SK-N-MC (cell line): Measurements from ENCODE around the gene ARVCF.
"Not testable (repeated sequence)": the region's sequence is repeated elsewhere in the genome, so short reads cannot be mapped to it uniquely, and the experiment has no call there.

Experiments
- DNase-seq: peaks from one replicate; pipeline ENCODE4 v3.0.0-alpha.2; 2011; ENCODE audit warnings: low read depth, low spot score
- H3K27ac ChIP-seq: fragments of 200-600 bp; sonication (generic); 2 replicates; pipeline ENCODE4 v1.5.1; 2016; ENCODE audit warnings: mixed run types
- H3K36me3 ChIP-seq: fragments of 200-600 bp; sonication (generic); 2 replicates; pipeline ENCODE4 v1.6.1; 2017; ENCODE audit warnings: antibody characterized with exemption, low read length, mixed read lengths; ENCODE audit not compliant: insufficient read depth
- H3K4me3 ChIP-seq: fragments of 200-600 bp; sonication (generic); 2 replicates; pipeline ENCODE4 v1.5.1; 2016
- H3K9ac ChIP-seq: fragments of 200-600 bp; sonication (generic); 2 replicates; pipeline ENCODE4 v1.8.0; 2017; ENCODE audit warnings: mixed run types, mixed read lengths; ENCODE audit not compliant: insufficient read length
- H3K9me3 ChIP-seq: fragments of 200-600 bp; sonication (generic); 2 replicates; pipeline ENCODE4 v1.6.1; 2017; ENCODE audit warnings: low read depth, mild to moderate bottlenecking, antibody characterized with exemption, low read length, moderate library complexity, mixed read lengths
- EZH2 ChIP-seq: fragments of 200-600 bp; sonication (generic); IDR thresholded peaks from one replicate; pipeline ENCODE4 v1.6.1; 2017; ENCODE audit warnings: antibody characterized with exemption
- FOXP2 ChIP-seq: optimal IDR thresholded peaks from 2 replicates; pipeline ENCODE3; 2011; ENCODE audit warnings: mild to moderate bottlenecking, moderate library complexity; ENCODE audit not compliant: insufficient read depth; ENCODE audit errors: extremely low read length, control extremely low read depth
- POLR2AphosphoS5 ChIP-seq: IDR thresholded peaks from 2 replicates; pipeline ENCODE4 v1.6.1; 2012; ENCODE audit warnings: mild to moderate bottlenecking, low read depth, low read length, borderline replicate concordance

Gene ARVCF

DNA sequence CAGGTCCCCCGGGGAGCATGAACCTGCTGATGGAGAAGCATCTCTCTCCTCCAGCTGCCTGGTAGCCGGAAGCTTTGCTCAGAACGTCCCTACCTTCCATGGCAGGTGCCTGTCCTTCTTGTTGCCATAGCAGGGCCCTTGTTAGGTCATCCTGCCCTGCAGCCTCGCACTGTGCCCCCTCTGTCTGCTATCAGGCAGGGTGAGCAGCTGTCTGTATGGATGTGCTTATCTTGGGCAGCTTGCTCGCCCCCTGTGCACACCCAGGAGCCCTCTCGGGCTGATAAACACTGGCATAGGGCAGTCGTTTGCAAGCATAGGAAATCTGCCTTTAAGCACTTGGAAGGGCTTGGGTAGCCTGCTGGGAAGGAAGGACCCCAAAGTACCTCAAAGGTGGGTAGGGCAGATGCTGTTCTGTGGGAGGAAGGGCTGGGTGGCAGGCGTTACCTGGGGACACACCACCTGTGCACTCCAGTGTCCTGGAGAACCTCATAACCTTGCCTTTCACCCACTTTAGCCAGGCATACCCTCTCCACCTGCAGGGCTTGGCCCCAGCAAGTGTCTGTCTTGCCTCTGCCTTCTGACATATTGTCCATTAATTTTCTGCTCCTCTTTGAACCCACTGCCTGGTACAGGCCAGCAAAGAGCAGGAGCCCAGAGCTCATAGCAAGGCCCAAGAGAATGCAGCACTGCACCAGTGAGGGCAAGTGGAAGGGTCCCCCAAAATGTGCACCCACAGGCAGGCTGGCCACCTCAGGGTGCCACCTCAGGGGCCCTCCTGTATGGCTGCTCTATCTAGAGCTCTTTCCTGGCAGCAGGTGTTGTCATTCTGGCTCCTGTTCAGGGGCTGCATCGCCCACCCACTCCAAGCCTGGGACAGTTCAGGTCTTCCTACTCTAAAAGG lies 83.0 kb downstream of the ARVCF start:
- DNase-seq: no peak
- no peak overlapping the region for H3K27ac ChIP-seq

DNA sequence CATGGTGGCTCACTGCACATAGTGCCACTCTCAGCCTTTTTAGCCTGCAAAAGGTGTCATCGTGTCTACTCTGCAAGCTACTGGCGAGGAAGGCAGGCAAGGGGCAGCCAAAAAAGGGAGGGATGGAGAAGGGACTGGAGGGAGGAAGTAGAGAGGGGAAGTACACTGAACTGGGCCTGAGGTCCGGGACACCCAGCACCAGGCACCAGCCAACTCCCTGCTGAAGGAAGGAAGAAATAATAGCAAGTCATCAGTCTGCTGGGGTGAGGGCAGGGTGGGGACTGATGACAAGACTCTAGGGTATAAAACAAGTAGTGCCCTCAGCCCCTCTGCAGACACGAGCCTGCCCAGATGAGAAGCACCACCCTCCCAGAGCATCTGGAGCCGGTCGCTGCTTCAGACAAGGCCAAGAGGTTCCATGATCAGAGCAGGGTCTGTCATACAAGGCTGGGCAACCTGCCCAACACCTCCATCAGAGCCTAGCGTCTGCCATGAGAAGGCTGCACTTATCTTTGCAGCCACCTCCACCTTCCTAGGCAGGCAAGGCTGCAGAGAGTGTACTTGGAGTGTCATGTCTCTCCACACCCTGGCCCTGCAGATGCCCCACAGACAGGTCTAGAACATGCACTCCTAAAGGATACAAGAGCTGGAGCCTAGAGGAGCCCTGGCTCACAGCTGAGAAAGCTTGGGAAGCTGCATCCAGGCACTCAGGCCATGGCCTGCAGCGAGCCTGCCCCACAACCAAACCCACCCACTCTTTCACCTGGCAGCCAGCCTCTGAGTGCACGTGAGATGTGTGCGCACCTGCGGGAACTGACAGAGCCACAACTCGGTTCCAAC lies 84.0 kb downstream of the ARVCF start:
- H3K9ac ChIP-seq: no peak overlapping the region

More for the DNA sequence above, 83.0 kb downstream of the ARVCF start:
- Histone ChIP-seq H3K36me3 (no peaks in the 10 kb centered on the region), H3K4me3 (no peak overlapping the region), H3K9me3 (no peaks in the 10 kb centered on the region), H3K9ac (no peak overlapping the region)
- TF ChIP-seq POLR2AphosphoS5: no peak
- TF ChIP-seq FOXP2: no peak
- no peak for TF ChIP-seq EZH2

DNA sequence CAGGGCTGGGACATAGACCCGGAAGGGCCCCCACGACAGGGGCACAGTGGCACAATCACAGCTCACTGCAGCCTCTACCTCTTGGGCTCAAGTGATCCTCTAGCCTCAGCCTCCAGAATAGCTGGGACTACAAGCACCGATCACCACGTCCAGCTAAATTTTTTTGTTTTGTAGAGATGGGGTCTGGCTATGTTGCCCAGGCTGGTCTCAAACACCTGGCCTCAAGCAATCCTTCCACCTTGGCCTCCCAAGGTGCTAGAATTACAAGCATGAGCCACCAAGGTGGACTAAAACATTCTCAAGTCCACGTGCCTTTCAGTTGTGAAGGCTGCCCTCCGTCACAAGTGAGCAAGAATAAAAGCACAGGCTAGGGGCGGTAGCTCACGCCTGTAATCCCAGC lies 85.1 kb downstream of the ARVCF start:
- Histone ChIP-seq H3K36me3 (no peaks in the 10 kb centered on the region), H3K4me3 (no peak overlapping the region), H3K9me3 (no peaks in the 10 kb centered on the region), H3K27ac (no peak overlapping the region), H3K9ac (no peak overlapping the region)
- TF ChIP-seq POLR2AphosphoS5: no peak
- TF ChIP-seq FOXP2: no peak
- TF ChIP-seq EZH2: no peak
- DNase-seq: no peak

More for the DNA sequence above, 84.0 kb downstream of the ARVCF start:
- Histone ChIP-seq H3K9me3 (no peaks in the 10 kb centered on the region), H3K36me3 (no peaks in the 10 kb centered on the region), H3K27ac (no peak overlapping the region), H3K4me3 (no peak overlapping the region)
- no peak for DNase-seq
- TF ChIP-seq FOXP2 (no peak), EZH2 (no peak), POLR2AphosphoS5 (no peak)

DNA sequence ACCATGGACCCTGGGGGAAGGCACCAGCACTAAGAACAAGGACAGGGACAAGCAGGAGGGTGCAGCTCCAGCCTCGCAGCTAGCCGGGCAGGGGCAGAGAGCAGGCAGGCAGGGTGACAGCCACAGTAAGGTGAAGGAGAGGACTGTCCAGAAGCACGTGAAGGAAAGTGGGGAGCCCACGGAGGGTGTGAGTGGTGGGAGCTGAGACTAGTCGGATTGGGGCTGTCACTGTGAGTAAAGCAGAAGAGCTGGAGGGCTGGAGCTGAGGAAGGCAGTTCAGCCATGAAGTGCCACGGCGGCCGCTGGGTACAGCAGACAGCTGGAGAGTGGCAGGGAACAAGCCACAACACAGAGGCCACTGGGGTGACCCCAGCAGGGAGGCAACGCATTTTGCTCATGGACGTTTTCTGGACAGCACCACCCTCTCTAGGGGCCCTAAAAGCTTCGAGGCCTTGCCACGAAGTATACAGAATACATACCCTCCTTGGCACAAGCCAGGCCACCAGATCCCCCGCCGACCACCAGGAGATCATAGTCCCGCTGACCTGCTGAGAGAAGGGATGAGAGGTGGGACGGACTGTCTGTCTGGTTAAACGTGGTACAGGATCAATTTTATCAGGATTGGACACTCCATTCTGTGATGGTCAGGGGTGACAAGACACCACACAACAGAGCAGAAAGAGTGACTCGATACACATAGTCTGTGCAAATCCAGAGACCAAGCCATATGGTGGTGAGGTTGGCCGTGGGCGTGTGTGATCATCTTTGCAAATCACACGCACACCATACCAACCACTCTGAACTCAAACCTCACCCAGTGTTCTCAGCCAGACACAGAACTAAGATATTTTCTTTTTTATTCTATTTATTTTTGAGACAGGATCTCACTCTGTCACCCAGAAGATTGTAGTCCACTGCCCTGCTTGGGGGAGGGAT lies 85.8 kb downstream of the ARVCF start:
- Histone ChIP-seq H3K9ac (no peak overlapping the region), H3K36me3 (no peaks in the 10 kb centered on the region), H3K9me3 (no peaks in the 10 kb centered on the region), H3K27ac (no peak overlapping the region), H3K4me3 (no peak overlapping the region)
- no peak for DNase-seq
- TF ChIP-seq EZH2: no peak
- TF ChIP-seq FOXP2: no peak
- no peak for TF ChIP-seq POLR2AphosphoS5

DNA sequence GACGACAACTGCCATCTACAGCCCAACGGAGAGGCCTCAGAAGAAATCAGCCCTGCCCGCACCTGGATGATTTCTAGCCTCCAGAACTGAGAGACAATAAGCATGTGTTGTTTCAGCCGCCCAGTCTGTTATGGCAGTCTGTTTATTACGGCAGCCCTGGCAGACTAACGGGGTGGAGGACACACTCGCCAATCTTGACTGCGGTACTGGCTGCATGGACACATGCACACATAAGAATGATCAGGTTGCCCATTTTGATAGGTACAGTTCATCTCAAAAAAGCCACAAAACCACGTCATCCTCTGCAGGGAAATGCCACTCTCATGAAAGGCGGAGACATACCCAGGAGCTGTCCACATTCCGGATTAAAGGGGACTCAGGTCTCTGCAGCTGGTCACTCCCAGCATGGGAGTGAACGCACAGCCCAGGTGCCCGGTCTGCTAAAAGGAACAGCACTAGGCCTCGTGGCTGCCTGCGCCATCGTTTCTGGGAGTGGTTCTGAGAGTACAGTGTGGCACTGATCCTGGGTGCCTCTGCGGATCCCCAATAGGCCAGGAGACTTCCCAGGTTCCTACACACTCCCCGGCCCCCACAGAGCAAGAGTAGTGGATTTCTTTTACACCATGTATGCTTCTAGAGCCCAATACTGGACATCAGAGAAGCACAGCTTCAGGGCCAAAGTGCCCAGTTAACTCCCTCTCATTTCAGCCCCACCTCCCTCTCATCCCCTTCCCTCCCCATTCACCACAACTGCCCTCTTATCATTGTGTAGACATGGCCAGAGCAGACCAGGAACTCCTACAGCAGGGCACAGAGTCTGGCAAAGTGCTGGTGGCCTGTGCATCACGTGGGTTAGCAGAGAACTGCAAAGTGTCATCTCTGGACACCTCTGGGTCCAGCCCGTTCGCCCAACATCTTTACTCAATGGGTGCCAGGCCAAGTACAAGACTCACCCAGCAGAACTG lies 86.8 kb downstream of the ARVCF start:
- DNase-seq: no peak
- Histone ChIP-seq H3K4me3 (no peak overlapping the region), H3K9me3 (no peaks in the 10 kb centered on the region), H3K9ac (no peak overlapping the region), H3K36me3 (no peaks in the 10 kb centered on the region), H3K27ac (no peak overlapping the region)
- TF ChIP-seq POLR2AphosphoS5: no peak
- no peak for TF ChIP-seq FOXP2

DNA sequence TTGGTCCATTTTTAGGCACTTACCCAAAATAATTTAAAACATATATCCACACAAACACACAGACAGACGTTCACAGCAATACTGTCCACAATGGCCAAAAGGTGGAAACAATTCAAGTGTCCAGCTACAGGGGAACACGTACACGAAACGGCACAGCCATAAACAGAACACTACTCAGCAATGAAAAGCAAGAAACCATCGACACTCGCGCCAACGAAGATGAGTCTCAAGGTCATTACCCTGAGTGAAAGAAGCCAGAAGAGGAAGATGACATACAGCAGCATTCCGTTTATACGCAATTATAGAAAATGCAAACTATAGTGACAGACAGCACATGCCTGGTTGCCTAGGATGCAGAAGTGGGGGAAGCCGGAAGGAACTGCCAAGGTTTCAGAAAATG lies 88.4 kb downstream of the ARVCF start:
- Histone ChIP-seq H3K27ac (no peak overlapping the region), H3K36me3 (no peaks in the 10 kb centered on the region), H3K9ac (no peak overlapping the region), H3K4me3 (no peak overlapping the region), H3K9me3 (no peaks in the 10 kb centered on the region)
- no peak for TF ChIP-seq EZH2
- TF ChIP-seq POLR2AphosphoS5: no peak
- no peak for TF ChIP-seq FOXP2
- no peak for DNase-seq

DNA sequence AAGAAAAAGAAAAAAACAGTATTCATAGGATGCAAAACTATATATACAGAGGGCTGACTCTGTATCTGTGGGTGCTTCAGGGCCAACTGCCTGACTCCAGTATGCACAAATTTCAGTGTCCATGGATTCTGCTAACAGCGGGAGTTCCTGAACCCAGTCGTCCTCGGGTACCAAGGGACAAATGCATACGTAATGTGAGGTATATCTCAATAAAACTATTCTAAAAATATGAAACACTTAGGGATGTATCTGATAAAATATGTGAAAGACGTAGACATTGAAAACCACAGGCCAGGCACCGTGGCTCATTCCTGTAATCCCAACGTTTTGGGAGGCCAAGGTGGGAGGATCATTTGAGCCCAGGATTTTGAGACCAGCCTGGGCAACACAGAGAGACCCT lies 88.9 kb downstream of the ARVCF start:
- no peak for TF ChIP-seq EZH2
- no peak for TF ChIP-seq POLR2AphosphoS5
- TF ChIP-seq FOXP2: no peak
- Histone ChIP-seq H3K4me3 (no peak overlapping the region), H3K36me3 (no peaks in the 10 kb centered on the region), H3K9ac (no peak overlapping the region), H3K9me3 (no peaks in the 10 kb centered on the region), H3K27ac (no peak overlapping the region)
- DNase-seq: no peak

DNA sequence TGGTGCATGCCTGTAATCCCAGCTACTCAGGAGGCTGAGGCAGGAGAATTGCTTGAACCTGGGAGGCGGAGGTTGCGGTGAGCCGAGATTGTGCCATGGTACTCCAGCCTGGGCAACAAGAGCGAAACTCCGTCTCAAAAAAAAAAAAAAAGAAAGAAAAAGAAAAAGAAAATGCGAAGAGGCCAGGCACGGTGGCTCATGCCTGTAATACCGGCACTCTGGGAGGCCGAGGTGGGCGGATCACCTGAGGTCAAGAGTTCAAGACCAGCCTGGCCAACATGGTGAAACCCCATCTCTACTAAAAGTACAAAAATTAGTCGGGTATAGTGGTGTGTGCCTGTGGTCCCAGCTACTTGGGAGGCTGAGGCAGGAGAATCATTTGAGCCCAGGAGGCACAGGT lies 90.6 kb downstream of the ARVCF start:
- not testable (repeated sequence) for H3K4me3 ChIP-seq, H3K36me3 ChIP-seq, H3K9me3 ChIP-seq, H3K9ac ChIP-seq, DNase-seq, H3K27ac ChIP-seq
